Kidney epithelial cell (primary cell): ENCODE data around the gene TYMP. TPM values are rescaled to one million over a fixed set of nuclear protein-coding genes. Genes with fewer than 3 reads are reported as not detected.

Experiments
- DNase-seq: peaks from one replicate; pipeline ENCODE4 v3.0.0-alpha.2; 2010; ENCODE audit warnings: low read depth
- H3K27me3 ChIP-seq: 2 replicates; pipeline ENCODE4 v1.6.0; 2011; ENCODE audit warnings: low read length; ENCODE audit not compliant: control insufficient read depth, insufficient read depth
- H3K36me3 ChIP-seq: 2 replicates; pipeline ENCODE4 v1.5.1; 2011; ENCODE audit warnings: low read length; ENCODE audit not compliant: control insufficient read depth, insufficient read depth
- H3K4me3 ChIP-seq: 2 replicates; pipeline ENCODE4 v1.5.1; 2011; ENCODE audit warnings: low read depth, mild to moderate bottlenecking, control low read depth, low read length
- CTCF ChIP-seq: IDR thresholded peaks from 2 replicates; pipeline ENCODE4 v1.5.1; 2011; ENCODE audit warnings: mild to moderate bottlenecking, moderate library complexity, low read length, control low read depth, inconsistent platforms; ENCODE audit not compliant: insufficient read depth, poor library complexity, severe bottlenecking
- total RNA-seq: library from RNA; depleted of rRNA; stranded (reverse); fragments of >200 nt; gene quantifications from 2 replicates; pipeline ENCODE4 v1.2.3, GENCODE V29; 2015

Gene TYMP
- total RNA-seq, 1 donor from 2014 or later: 53.1 TPM

- Histone ChIP-seq H3K27me3 (peaks cover 22% of the 10 kb centered on the region), H3K36me3 (no peaks in the 10 kb centered on the region), H3K4me3 (no peak overlapping the region)
- TF ChIP-seq CTCF: peak; percentile 58
- peak; percentile 32 for DNase-seq
These were observed 46.3 kb upstream of the TYMP start for GRCh38 chr22:50576070-50576469.

- DNase-seq: no peak
- Histone ChIP-seq H3K27me3 (peaks cover 22% of the 10 kb centered on the region), H3K4me3 (no peak overlapping the region), H3K36me3 (no peaks in the 10 kb centered on the region)
- no peak for TF ChIP-seq CTCF
These were observed 45.7 kb upstream of the TYMP start for GRCh38 chr22:50575426-50575941.

- H3K36me3 ChIP-seq: no peaks in the 10 kb centered on the region
- peaks cover 22% of the 10 kb centered on the region for H3K27me3 ChIP-seq
- TF ChIP-seq CTCF: no peak
- no peak for DNase-seq
- H3K4me3 ChIP-seq: no peak overlapping the region
These were observed 44.6 kb upstream of the TYMP start for GRCh38 chr22:50574383-50574755.

GRCh38 chr22:50573491-50574382, 43.9 kb upstream of the TYMP start:
- peaks cover 20% of the 10 kb centered on the region for H3K27me3 ChIP-seq
- no peak overlapping the region for H3K4me3 ChIP-seq
- TF ChIP-seq CTCF: no peak
- DNase-seq: no peak
- H3K36me3 ChIP-seq: no peaks in the 10 kb centered on the region

GRCh38 chr22:50572965-50573364, 43.2 kb upstream of the TYMP start:
- TF ChIP-seq CTCF: no peak
- Histone ChIP-seq H3K36me3 (no peaks in the 10 kb centered on the region), H3K4me3 (no peak overlapping the region), H3K27me3 (peaks cover 12% of the 10 kb centered on the region)
- no peak for DNase-seq
